ENCODE measurements around the gene RCAN2.

DNA sequence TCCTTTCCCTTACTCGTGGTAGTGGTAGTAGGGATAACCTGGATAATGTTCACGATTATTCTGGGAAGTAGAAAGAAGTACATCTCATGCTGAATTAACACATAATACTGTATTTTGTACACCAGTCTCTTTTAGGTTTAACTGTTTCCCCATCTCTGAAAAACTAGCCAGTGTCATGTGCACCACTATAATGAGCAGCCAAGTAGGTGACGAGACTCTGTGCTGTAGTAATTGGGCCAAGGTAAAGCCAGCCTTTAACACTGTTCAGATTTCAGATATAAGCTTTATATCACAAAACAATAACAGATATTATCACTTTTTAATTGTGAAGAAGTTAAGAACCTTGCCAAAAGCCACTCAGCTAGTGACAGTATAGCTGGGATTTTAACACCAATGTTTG lies 219.5 kb downstream of the RCAN2 start:
- TF ChIP-seq EZH2 (IDR thresholded peaks at IDR 0.05; ENCODE audit: borderline replicate concordance, low read depth, low read length, severe bottlenecking), result no peak
- TF ChIP-seq, protein P1, sequence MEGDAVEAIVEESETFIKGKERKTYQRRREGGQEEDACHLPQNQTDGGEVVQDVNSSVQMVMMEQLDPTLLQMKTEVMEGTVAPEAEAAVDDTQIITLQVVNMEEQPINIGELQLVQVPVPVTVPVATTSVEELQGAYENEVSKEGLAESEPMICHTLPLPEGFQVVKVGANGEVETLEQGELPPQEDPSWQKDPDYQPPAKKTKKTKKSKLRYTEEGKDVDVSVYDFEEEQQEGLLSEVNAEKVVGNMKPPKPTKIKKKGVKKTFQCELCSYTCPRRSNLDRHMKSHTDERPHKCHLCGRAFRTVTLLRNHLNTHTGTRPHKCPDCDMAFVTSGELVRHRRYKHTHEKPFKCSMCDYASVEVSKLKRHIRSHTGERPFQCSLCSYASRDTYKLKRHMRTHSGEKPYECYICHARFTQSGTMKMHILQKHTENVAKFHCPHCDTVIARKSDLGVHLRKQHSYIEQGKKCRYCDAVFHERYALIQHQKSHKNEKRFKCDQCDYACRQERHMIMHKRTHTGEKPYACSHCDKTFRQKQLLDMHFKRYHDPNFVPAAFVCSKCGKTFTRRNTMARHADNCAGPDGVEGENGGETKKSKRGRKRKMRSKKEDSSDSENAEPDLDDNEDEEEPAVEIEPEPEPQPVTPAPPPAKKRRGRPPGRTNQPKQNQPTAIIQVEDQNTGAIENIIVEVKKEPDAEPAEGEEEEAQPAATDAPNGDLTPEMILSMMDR (IDR thresholded peaks at IDR 0.05; ENCODE audit: extremely low read depth in 1 of 2, insufficient read depth in 1 of 2, low read depth in 1 of 2, low read length in 2 of 2), result no peak
